GM12878 (cell line): Measurements from ENCODE around the gene CAPSL. TPM values are rescaled to one million over a fixed set of nuclear protein-coding genes. Genes with fewer than 3 reads are reported as not detected.

ENCODE experiments used
- ATAC-seq: fragments of 200-7000 bp; cut with Tn5 transposase; 3 replicates; pipeline ENCODE4 v1.9.1; 2020; ENCODE audit warnings: mild to moderate bottlenecking, moderate library complexity
- BruUV-seq: library from RNA; stranded (reverse); fragments of 400-500 nt; replicated peaks from 2 replicates; lab custom pipeline; 2021; lab: Mats Ljungman, UMichigan
- CTCF ChIA-PET: fragments of 300-600 bp; sonication (Branson Sonifier 250); formaldehyde crosslinking; extraction: SDS; loops from one replicate; lab custom pipeline; 2021; ENCODE audit warnings: inconsistent platforms; lab: Yijun Ruan, JAX
- POLR2A ChIA-PET: fragments of 350-600 bp; formaldehyde crosslinking; extraction: SDS; loops from one replicate; lab custom pipeline; 2021; ENCODE audit warnings: inconsistent platforms; lab: Charles Lee
- RAD21 ChIA-PET: fragments of 300-600 bp; sonication (Branson Sonifier 250); formaldehyde crosslinking; loops from one replicate; lab custom pipeline; 2023; ENCODE audit warnings: antibody characterized with exemption; ENCODE audit not compliant: unreplicated experiment; lab: Charles Lee
- SMC1A ChIA-PET: fragments of 300-600 bp; sonication (Branson Sonifier 250); formaldehyde crosslinking; loops from one replicate; lab custom pipeline; 2023; ENCODE audit not compliant: unreplicated experiment, uncharacterized antibody; lab: Charles Lee
- DNase-seq: peaks from one replicate; pipeline ENCODE4 v3.0.0-alpha.2; 2011; ENCODE audit warnings: low read depth, low spot score
- FAIRE-seq: peaks from 3 replicates; lab custom pipeline; 2011; peaks lifted over from hg19 to GRCh38; lab: Jason Lieb, UNC
- H2AFZ ChIP-seq: 2 replicates; pipeline ENCODE4 v1.6.0; 2011; ENCODE audit warnings: low read depth, low read length, control low read depth; ENCODE audit not compliant: control insufficient read depth
- H3K27ac ChIP-seq: 2 replicates; pipeline ENCODE4 v1.5.1; 2011; ENCODE audit warnings: control low read depth; ENCODE audit not compliant: control insufficient read depth, insufficient read depth
- H3K27me3 ChIP-seq, 2 experiments: replicated peaks in 1 of 2; 2 replicates each; pipeline versions ENCODE4 v1.6.0 to v1.6.1; 2011; ENCODE audit warnings: low read length in 1 of 2; ENCODE audit not compliant: control insufficient read depth in 2 of 2, insufficient read depth in 2 of 2
- H3K36me3 ChIP-seq, 2 experiments: 2 replicates each; pipeline ENCODE4 v1.5.1; 2011; ENCODE audit warnings: low read length in 1 of 2; ENCODE audit not compliant: control insufficient read depth in 2 of 2, insufficient read depth in 2 of 2
- H3K4me1 ChIP-seq: 2 replicates; pipeline ENCODE4 v1.6.1; 2011; ENCODE audit warnings: mild to moderate bottlenecking, low read length, moderate library complexity, mixed read lengths; ENCODE audit not compliant: control insufficient read depth, insufficient read depth
- H3K4me2 ChIP-seq: 2 replicates; pipeline ENCODE4 v1.6.0; 2011; ENCODE audit warnings: control low read depth; ENCODE audit not compliant: control insufficient read depth, insufficient read depth
- H3K4me3 ChIP-seq: fragments of 200-600 bp; sonication (generic); 2 replicates; pipeline ENCODE4 v1.5.1; 2016
- H3K79me2 ChIP-seq: 2 replicates; pipeline ENCODE4 v1.6.0; 2011; ENCODE audit warnings: low read length; ENCODE audit not compliant: control insufficient read depth, insufficient read depth
- H3K9ac ChIP-seq: 2 replicates; pipeline ENCODE4 v1.8.0; 2011; ENCODE audit warnings: low read length, control low read depth, mixed read lengths; ENCODE audit not compliant: control insufficient read depth, insufficient read depth
- H3K9me3 ChIP-seq: replicated peaks from 3 replicates; pipeline ENCODE4 v1.5.1; 2011; ENCODE audit warnings: mild to moderate bottlenecking, low read length; ENCODE audit not compliant: control insufficient read depth, insufficient read depth
- H4K20me1 ChIP-seq: 2 replicates; pipeline ENCODE4 v1.6.0; 2011; ENCODE audit not compliant: control insufficient read depth, insufficient read depth
- CTCF ChIP-seq, 3 experiments: IDR thresholded peaks in 2 of 3; conservative IDR thresholded peaks in 1 of 3; 2 replicates each; pipeline ENCODE4 v1.5.1; 2011; ENCODE audit warnings: low read depth in 3 of 3, low read length in 3 of 3, mild to moderate bottlenecking in 3 of 3, control low read depth in 2 of 3, moderate library complexity in 2 of 3, inconsistent platforms in 1 of 3, mixed read lengths in 1 of 3; ENCODE audit not compliant: control insufficient read depth in 2 of 3, insufficient read depth in 1 of 3; ENCODE audit errors: extremely low read depth in 1 of 3
- NFXL1 ChIP-seq: fragments of 450-650 bp; IDR thresholded peaks from 2 replicates; pipeline ENCODE4 v1.6.1; 2017; ENCODE audit warnings: antibody characterized with exemption, mild to moderate bottlenecking, borderline replicate concordance
- RAD21 ChIP-seq: IDR thresholded peaks from 2 replicates; pipeline ENCODE4 v1.6.1; 2011; ENCODE audit warnings: mild to moderate bottlenecking, low read depth, low read length, moderate library complexity; ENCODE audit not compliant: insufficient read depth
- WGBS: methylation state at CpG from one replicate; pipeline ENCODE4 v1.1.6; 2016; ENCODE audit warnings: low lambda C conversion rate; ENCODE audit not compliant: insufficient replicate concordance, insufficient coverage; ENCODE audit errors: missing lambda C conversion rate; 5-methylcytosine and 5-hydroxymethylcytosine counted together
- in situ Hi-C: fragments of 300-500 bp; cut with MboI; formaldehyde crosslinking; loops from 9 replicates; pipeline ENCODE4 v1.14.3; 2018; ENCODE audit warnings: mixed read lengths
- intact Hi-C: fragments of 100-400 bp; cut with micrococcal nuclease; formaldehyde crosslinking; loops from one replicate; pipeline ENCODE4 v1.14.2; 2022; ENCODE audit not compliant: unreplicated experiment
- polyA plus RNA-seq, 11 experiments: library from polyadenylated mRNA; depleted of rRNA in 4 of 11; unstranded in 6 of 11; stranded (reverse) in 5 of 11; fragments of >200 nt; fragmentation: Nextera tagmentation in 4 of 11; fragmentation: Illumina TruSeq in 1 of 11; extraction: Ambion mirVana in 4 of 11; extraction: Trizol in 1 of 11; gene quantifications; 1 replicate in 1 of 11; 2 replicates in 10 of 11; pipeline versions ENCODE4 v1.2.1 to v1.2.3, GENCODE V29; 2011 to 2016; ENCODE audit warnings: inconsistent platforms in 2 of 11, missing spikeins in 2 of 11, low read depth in 1 of 11
- total RNA-seq, 4 experiments: library from RNA; depleted of rRNA in 3 of 4; stranded (reverse); fragments of >200 nt in 3 of 4; fragmentation: Illumina TruSeq in 1 of 4; extraction: Trizol in 1 of 4; gene quantifications; 2 replicates each; pipeline versions ENCODE4 v1.2.1 to v1.2.3, GENCODE V29; 2013 to 2021

The CAPSL gene
- total and polyA plus RNA-seq, 10 of the 15 experiments (the other 5 are each of a cell fraction or from before 2014, with no cell fraction given) = 0.19 to 0.57 (median 0.20) TPM; not detected in 7

- Histone ChIP-seq H4K20me1 (no peaks in the 10 kb centered on the region), H3K27ac (no peak overlapping the region), H3K4me2 (no peak overlapping the region), H3K27me3 (no peaks in the 10 kb centered on the region; a peak in 1 of 4 replicates), H3K9me3 (peaks cover 4% of the 10 kb centered on the region; the same call in 2 of the 3 replicates), H3K36me3 (no peaks in the 10 kb centered on the region), H2AFZ (no peak overlapping the region), H3K9ac (no peak overlapping the region), H3K79me2 (no peaks in the 10 kb centered on the region), H3K4me3 (no peak overlapping the region), H3K4me1 (peaks cover 4% of the 10 kb centered on the region; the same call in 1 of the 2 replicates)
- RAD21 ChIA-PET = interaction anchor here (1.0 to 3.4 kb wide), 4 partner anchors 23 to 272 kb away, joined by 3 to 24 read pairs (median 8); no protein-coding TSS in a partner anchor
- intact Hi-C loops (loop anchor here (10.0 kb wide), 1 partner anchor 488 kb away; no protein-coding TSS in a partner anchor), in situ Hi-C loops (loop anchor here (5.0 kb wide), 3 partner anchors 145 to 830 kb away; no protein-coding TSS in a partner anchor)
- no peak for DNase-seq
- 29% methylated on average over 7 of the region's 7 CpGs for WGBS
- no TSS peak for BruUV-seq
- TF ChIP-seq CTCF (IDR thresholded peaks at IDR 0.05 in 2 of 3, conservative IDR thresholded peaks at IDR 0.05 in 1 of 3; ENCODE audit: control insufficient read depth in 2 of 3, extremely low read depth in 1 of 3, insufficient read depth in 1 of 3, low read depth in 3 of 3, low read length in 3 of 3) (0 out of 6 replicates have a peak, but pooled peaks of 1 of the 3 experiments have one; percentile 1), RAD21 (0 out of 2 replicates have a peak, but pooled peaks have one; percentile 7), NFXL1 (no peak)
- CTCF ChIA-PET = interaction anchor here (0.9 to 16.3 kb wide), 9 partner anchors 14 to 591 kb away, joined by 3 to 359 read pairs (median 3); partner anchors contain the start of gene SPEF2
- SMC1A ChIA-PET = interaction anchor here (0.9 to 13.1 kb wide), 3 partner anchors 15 to 143 kb away, joined by 3 to 276 read pairs (median 13); no protein-coding TSS in a partner anchor
- POLR2A ChIA-PET = no interaction called here
- FAIRE-seq = no peak
- ATAC-seq = no peak
These were observed 16.0 kb downstream of the CAPSL start for GRCh38 chr5:35922468-35922867.
